RWPE1 (cell line): Measurements from ENCODE around the gene GDPD3.

Experiments used
- CTCF ChIA-PET: fragments of 350-600 bp; sonication (Branson Sonifier 250); formaldehyde crosslinking; extraction: SDS; loops from one replicate; lab custom pipeline; 2021; lab: Yijun Ruan, JAX
- POLR2A ChIA-PET: fragments of 400-600 bp; formaldehyde crosslinking; extraction: SDS; loops from one replicate; lab custom pipeline; 2020; ENCODE audit warnings: antibody characterized with exemption; ENCODE audit not compliant: low non-redundant PET; lab: Yijun Ruan, JAX
- DNase-seq: peaks from one replicate; pipeline ENCODE4 v3.0.0; 2012; ENCODE audit warnings: low spot score
- H3K27ac ChIP-seq: fragments of 450-650 bp; 2 replicates; pipeline ENCODE4 v1.5.1; 2017
- TF ChIP-seq, protein P1 (sequence below): fragments of 450-650 bp; conservative IDR thresholded peaks from 2 replicates; pipeline ENCODE4 v1.5.1; 2017; ENCODE audit warnings: low read depth, mild to moderate bottlenecking

Gene GDPD3

GRCh38 chr16:30113711-30114333, 485 bp upstream of the GDPD3 start:
- peak; percentile 41 for DNase-seq
- POLR2A ChIA-PET = interaction anchor here (0.7 kb wide), 1 partner anchor 48 kb away, joined by 3 read pairs; the partner anchor contains the start of gene ALDOA
- CTCF ChIA-PET = interaction anchor here (0.5 to 2.7 kb wide), 2 partner anchors 22 to 72 kb away, joined by 3 to 11 read pairs; partner anchors contain the start of gene TBX6
- TF ChIP-seq, protein P1, sequence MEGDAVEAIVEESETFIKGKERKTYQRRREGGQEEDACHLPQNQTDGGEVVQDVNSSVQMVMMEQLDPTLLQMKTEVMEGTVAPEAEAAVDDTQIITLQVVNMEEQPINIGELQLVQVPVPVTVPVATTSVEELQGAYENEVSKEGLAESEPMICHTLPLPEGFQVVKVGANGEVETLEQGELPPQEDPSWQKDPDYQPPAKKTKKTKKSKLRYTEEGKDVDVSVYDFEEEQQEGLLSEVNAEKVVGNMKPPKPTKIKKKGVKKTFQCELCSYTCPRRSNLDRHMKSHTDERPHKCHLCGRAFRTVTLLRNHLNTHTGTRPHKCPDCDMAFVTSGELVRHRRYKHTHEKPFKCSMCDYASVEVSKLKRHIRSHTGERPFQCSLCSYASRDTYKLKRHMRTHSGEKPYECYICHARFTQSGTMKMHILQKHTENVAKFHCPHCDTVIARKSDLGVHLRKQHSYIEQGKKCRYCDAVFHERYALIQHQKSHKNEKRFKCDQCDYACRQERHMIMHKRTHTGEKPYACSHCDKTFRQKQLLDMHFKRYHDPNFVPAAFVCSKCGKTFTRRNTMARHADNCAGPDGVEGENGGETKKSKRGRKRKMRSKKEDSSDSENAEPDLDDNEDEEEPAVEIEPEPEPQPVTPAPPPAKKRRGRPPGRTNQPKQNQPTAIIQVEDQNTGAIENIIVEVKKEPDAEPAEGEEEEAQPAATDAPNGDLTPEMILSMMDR = no peak
- peak overlapping the region; percentile 65 for H3K27ac ChIP-seq

DNA sequence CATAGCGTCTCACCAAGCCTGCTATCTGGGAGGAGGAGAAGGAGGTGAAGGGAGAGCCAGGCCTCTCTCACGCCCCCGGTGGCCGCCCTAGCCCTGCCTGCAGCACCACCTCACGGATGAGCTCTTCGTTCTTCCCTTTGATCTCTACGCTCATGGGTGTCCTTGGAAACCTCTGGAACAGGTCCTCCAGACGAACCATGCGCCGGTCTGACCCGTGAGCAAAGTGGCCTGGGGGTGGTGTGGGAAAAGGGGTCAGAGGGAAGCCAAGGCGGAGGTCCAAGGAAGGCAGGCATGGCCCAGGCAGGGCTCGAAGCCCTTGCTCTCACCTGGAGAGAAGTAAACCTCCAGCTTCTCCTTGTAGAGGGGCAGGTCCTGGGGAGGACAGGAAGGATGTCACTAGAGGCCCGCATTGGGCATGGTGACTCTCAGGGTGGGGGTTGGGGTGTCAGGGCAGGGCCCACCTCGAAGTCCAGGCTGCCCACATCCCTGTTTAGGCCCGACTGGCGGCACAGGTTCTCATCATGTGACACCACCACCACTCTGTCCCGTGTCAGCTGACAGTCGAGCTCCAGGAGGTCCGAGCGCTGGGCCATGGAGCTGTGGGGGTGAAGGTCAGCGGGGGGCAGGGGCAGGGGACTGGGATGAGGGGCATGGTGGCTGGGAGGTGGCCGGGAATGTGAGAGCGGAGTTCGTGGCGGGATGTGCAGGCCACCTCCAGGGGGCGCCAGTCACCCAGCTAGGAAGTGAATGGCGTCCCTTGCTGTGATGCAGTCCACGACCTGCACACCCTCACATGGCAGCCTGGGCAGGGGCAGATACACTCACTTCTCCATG, 923 bp downstream of the GDPD3 start:
- no peak for DNase-seq
- H3K27ac ChIP-seq = no peak overlapping the region
- CTCF ChIA-PET = interaction anchor here (0.6 to 2.7 kb wide), 8 partner anchors 8 to 64 kb away, joined by 3 to 11 read pairs (median 4); partner anchors contain the start of gene TBX6
- POLR2A ChIA-PET = no interaction called here
- TF ChIP-seq, protein P1 = peak; percentile 66

- TF ChIP-seq, protein P1 = no peak
- CTCF ChIA-PET = no interaction called here
- no peak overlapping the region for H3K27ac ChIP-seq
- DNase-seq = no peak
- POLR2A ChIA-PET = no interaction called here
Observed at GRCh38 chr16:30110661-30111060, 2.7 kb downstream of the GDPD3 start.

DNA sequence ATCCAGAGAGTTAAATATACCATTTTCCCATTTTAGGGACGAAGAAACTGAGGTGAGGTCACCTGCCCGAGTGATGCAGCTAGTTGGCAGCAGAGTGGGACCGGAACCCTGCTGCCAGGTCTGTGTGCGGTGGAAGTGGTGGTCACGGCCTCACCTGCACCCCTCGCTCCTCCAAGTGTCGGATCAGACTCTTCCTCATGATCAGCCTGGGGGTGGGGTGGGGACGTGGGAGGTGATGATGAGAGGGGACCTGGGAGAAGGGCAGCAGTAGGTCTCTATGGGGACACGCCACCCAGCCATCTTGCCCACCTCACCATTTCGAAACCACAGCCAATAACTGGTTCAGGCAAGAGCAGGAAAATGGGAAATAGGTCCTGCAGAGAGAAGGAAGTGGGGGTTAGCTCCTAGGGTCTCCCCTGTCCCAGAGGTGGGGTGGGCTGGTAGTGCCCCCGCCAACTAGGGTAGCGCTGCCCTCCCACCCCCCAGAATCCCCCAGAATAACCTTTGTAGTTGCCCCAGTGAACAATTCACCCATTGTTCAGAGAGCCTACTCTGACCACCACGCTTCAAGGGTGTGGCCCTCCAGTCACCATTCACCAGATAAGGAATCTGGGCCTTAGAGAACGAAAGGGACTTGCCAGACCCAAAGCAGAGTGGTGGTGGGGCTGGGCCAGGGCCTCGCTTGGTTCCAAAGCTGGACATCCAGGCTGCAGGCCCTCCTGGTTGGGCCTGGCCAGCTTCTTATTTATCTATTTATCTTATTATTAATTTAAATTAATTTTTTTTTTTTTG, 5.1 kb downstream of the GDPD3 start:
- DNase-seq = no peak
- TF ChIP-seq, protein P1 = no peak
- ChIA-PET CTCF (no interaction called here), POLR2A (no interaction called here)
- H3K27ac ChIP-seq = no peak overlapping the region

GRCh38 chr16:30104492-30104891, 8.8 kb downstream of the GDPD3 start:
- CTCF ChIA-PET = interaction anchor here (2.2 to 3.9 kb wide), 2 partner anchors 8 to 12 kb away, joined by 5 to 16 read pairs; partner anchors contain the start of gene TBX6
- DNase-seq = peak; percentile 26
- 0 out of 2 replicates have a peak overlapping the region, but pooled peaks have one; percentile 2 for H3K27ac ChIP-seq
- POLR2A ChIA-PET = no interaction called here
- TF ChIP-seq, protein P1 = no peak

DNA sequence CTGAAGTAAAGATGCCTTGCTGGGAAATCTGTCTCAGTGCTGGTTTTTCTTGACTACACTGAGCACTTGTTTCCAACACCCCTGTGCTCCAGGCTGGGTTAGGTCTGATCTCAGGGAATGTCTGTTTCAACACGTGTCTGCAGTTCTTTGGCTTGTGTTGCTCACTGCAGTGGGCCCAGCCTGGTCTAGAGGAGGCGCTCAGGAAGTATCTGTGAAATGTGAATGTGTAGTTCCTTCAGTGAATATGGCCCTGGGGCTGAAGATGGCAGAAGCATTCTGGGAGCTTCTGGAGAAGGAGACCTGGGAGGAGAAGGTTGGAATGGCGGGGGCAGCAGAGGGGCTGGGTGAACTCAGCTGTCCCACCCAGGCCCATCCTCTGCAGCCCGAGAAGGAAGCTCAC, 9.2 kb downstream of the GDPD3 start:
- no peak overlapping the region for H3K27ac ChIP-seq
- ChIA-PET POLR2A (no interaction called here), CTCF (interaction anchor here (2.2 to 3.9 kb wide), 2 partner anchors 8 to 12 kb away, joined by 5 to 16 read pairs; partner anchors contain the start of gene TBX6)
- TF ChIP-seq, protein P1 = no peak
- no peak for DNase-seq
